Tibial artery (tissue), 4 donors: ENCODE results near the gene ARSG.

ENCODE experiments used
- DNase-seq, 2 donors: peaks; one replicate each; pipeline ENCODE4 v3.0.0-alpha.2; 2019
- H3K27ac ChIP-seq, 2 donors: fragments of 200-600 bp; sonication (generic) in 1 of 2; 1 replicate in 1 of 2; 2 replicates in 1 of 2; pipeline ENCODE4 v1.5.1; 2018 to 2019; ENCODE audit warnings: mild to moderate bottlenecking in 1 of 2
- H3K27me3 ChIP-seq, 2 donors: fragments of 200-600 bp; sonication (generic) in 1 of 2; one replicate each; pipeline versions ENCODE4 v1.5.1 to v1.6.0; 2016 to 2019
- H3K36me3 ChIP-seq, 3 donors: fragments of 200-600 bp; sonication (generic) in 2 of 3; one replicate each; pipeline ENCODE4 v1.5.1; 2016 to 2019; ENCODE audit warnings: mild to moderate bottlenecking in 2 of 3
- H3K4me1 ChIP-seq, 4 donors: fragments of 200-600 bp; sonication (generic) in 2 of 4; 1 replicate in 3 of 4; 2 replicates in 1 of 4; pipeline ENCODE4 v1.5.1; 2016 to 2019
- H3K4me3 ChIP-seq, 2 donors: fragments of 200-600 bp; sonication (generic) in 1 of 2; 1 replicate in 1 of 2; 2 replicates in 1 of 2; pipeline ENCODE4 v1.5.1; 2018 to 2019; ENCODE audit warnings: mild to moderate bottlenecking in 2 of 2
- H3K9me3 ChIP-seq, 3 donors: fragments of 200-600 bp; sonication (generic) in 1 of 3; one replicate each; pipeline ENCODE4 v1.5.1; 2016 to 2019
- CTCF ChIP-seq, 2 experiments: fragments of 200-600 bp in 1 of 2; fragments of 450-650 bp in 1 of 2; IDR thresholded peaks; one replicate each; pipeline ENCODE4 v1.5.1; 2017 to 2019; ENCODE audit warnings: antibody characterized with exemption in 2 of 2, mild to moderate bottlenecking in 1 of 2, moderate library complexity in 1 of 2
- intact Hi-C: fragments of 100-400 bp; cut with DNase I; formaldehyde crosslinking; loops from one replicate; pipeline ENCODE4 v1.15.0; 2023; ENCODE audit warnings: low total_unique reads

The ARSG gene

GRCh38 chr17:68383120-68383442, 91.8 kb downstream of the ARSG start:
- intact Hi-C loops = no loop called here
- no peak for DNase-seq
- peaks cover 0 to 12% (median 7%) of the 10 kb centered on the region in 4 donors for H3K4me1 ChIP-seq
- no peak overlapping the region for H3K27ac ChIP-seq
- H3K36me3 ChIP-seq = no peaks in the 10 kb centered on the region
- no peaks in the 10 kb centered on the region for H3K27me3 ChIP-seq
- no peak overlapping the region for H3K4me3 ChIP-seq
- no peak for TF ChIP-seq CTCF (IDR thresholded peaks at IDR 0.05)
- H3K9me3 ChIP-seq = no peaks in the 10 kb centered on the region

GRCh38 chr17:68383443-68384321, 92.4 kb downstream of the ARSG start:
- H3K4me3 ChIP-seq = no peak overlapping the region
- H3K27ac ChIP-seq = no peak overlapping the region
- peaks cover 0 to 6% (median 5%) of the 10 kb centered on the region in 4 donors for H3K4me1 ChIP-seq
- DNase-seq = no peak
- intact Hi-C loops = no loop called here
- no peak for TF ChIP-seq CTCF (IDR thresholded peaks at IDR 0.05)
- no peaks in the 10 kb centered on the region for H3K9me3 ChIP-seq
- H3K27me3 ChIP-seq = no peaks in the 10 kb centered on the region
- no peaks in the 10 kb centered on the region for H3K36me3 ChIP-seq

GRCh38 chr17:68384471-68384870, 93.2 kb downstream of the ARSG start:
- no peak for TF ChIP-seq CTCF (IDR thresholded peaks at IDR 0.05)
- Histone ChIP-seq H3K27me3 (no peaks in the 10 kb centered on the region), H3K9me3 (no peaks in the 10 kb centered on the region), H3K4me3 (no peak overlapping the region), H3K27ac (no peak overlapping the region), H3K36me3 (no peaks in the 10 kb centered on the region), H3K4me1 (peaks cover 0 to 3% (median 0%) of the 10 kb centered on the region in 4 donors)
- no peak for DNase-seq
- intact Hi-C loops = no loop called here

- H3K27me3 ChIP-seq = no peaks in the 10 kb centered on the region
- no peak overlapping the region for H3K27ac ChIP-seq
Observed at GRCh38 chr17:68384941-68385340, 93.6 kb downstream of the ARSG start.

GRCh38 chr17:68385490-68386215, 94.4 kb downstream of the ARSG start:
- DNase-seq = no peak
- Histone ChIP-seq H3K27me3 (no peaks in the 10 kb centered on the region), H3K27ac (no peak overlapping the region), H3K4me1 (peaks cover 0 to 3% (median 0%) of the 10 kb centered on the region in 4 donors), H3K9me3 (no peaks in the 10 kb centered on the region), H3K4me3 (no peak overlapping the region), H3K36me3 (no peaks in the 10 kb centered on the region)
- intact Hi-C loops = no loop called here
- no peak for TF ChIP-seq CTCF (IDR thresholded peaks at IDR 0.05)

More at GRCh38 chr17:68384941-68385340, 93.6 kb downstream of the ARSG start:
- no peak for TF ChIP-seq CTCF (IDR thresholded peaks at IDR 0.05)
- intact Hi-C loops = no loop called here
- no peak for DNase-seq
- no peaks in the 10 kb centered on the region for H3K36me3 ChIP-seq
- peaks cover 0 to 3% (median 0%) of the 10 kb centered on the region in 4 donors for H3K4me1 ChIP-seq
- H3K4me3 ChIP-seq = no peak overlapping the region
- no peaks in the 10 kb centered on the region for H3K9me3 ChIP-seq
